NB4 (cell line): ENCODE results near the gene OPN1MW3.

Source experiments
- CTCF ChIP-seq: IDR thresholded peaks from one replicate; pipeline ENCODE4 v1.5.1; 2012; ENCODE audit warnings: low read depth, low read length
- MYC ChIP-seq: IDR thresholded peaks from 2 replicates; pipeline ENCODE4 v1.6.1; 2011; ENCODE audit warnings: low read depth, low read length
- POLR2A ChIP-seq: IDR thresholded peaks from 2 replicates; pipeline ENCODE4 v1.6.1; 2011; ENCODE audit warnings: mild to moderate bottlenecking; ENCODE audit not compliant: insufficient read length; ENCODE audit errors: extremely low read depth

GRCh38 chrX:154308108-154308946, 50.9 kb downstream of the OPN1MW3 start:
- peak; percentile 70 for TF ChIP-seq CTCF
- no peak for TF ChIP-seq POLR2A
- TF ChIP-seq MYC, result no peak
